Measurements from ENCODE around the gene RRP1. TPM values are rescaled to one million over a fixed set of nuclear protein-coding genes. Genes with fewer than 3 reads are reported as not detected.

The RRP1 gene
- total RNA-seq, 1 donor from 2014 or later = 43.6 TPM

GRCh38 chr21:43806017-43806710 lies 16.8 kb downstream of the RRP1 start:
- TF ChIP-seq, protein P1, sequence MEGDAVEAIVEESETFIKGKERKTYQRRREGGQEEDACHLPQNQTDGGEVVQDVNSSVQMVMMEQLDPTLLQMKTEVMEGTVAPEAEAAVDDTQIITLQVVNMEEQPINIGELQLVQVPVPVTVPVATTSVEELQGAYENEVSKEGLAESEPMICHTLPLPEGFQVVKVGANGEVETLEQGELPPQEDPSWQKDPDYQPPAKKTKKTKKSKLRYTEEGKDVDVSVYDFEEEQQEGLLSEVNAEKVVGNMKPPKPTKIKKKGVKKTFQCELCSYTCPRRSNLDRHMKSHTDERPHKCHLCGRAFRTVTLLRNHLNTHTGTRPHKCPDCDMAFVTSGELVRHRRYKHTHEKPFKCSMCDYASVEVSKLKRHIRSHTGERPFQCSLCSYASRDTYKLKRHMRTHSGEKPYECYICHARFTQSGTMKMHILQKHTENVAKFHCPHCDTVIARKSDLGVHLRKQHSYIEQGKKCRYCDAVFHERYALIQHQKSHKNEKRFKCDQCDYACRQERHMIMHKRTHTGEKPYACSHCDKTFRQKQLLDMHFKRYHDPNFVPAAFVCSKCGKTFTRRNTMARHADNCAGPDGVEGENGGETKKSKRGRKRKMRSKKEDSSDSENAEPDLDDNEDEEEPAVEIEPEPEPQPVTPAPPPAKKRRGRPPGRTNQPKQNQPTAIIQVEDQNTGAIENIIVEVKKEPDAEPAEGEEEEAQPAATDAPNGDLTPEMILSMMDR (conservative IDR thresholded peaks at IDR 0.05) = no peak
- Mint-ChIP-seq H3K36me3 (no peaks in the 10 kb centered on the region), H3K4me3 (no peak overlapping the region), H3K27me3 (no peaks in the 10 kb centered on the region), H3K27ac (no peak overlapping the region), H3K9me3 (no peaks in the 10 kb centered on the region), H3K4me1 (ENCODE audit: unreplicated experiment) (no peaks in the 10 kb centered on the region)
- no peak for DNase-seq (ENCODE audit: extremely low spot score, unreplicated experiment)

DNA sequence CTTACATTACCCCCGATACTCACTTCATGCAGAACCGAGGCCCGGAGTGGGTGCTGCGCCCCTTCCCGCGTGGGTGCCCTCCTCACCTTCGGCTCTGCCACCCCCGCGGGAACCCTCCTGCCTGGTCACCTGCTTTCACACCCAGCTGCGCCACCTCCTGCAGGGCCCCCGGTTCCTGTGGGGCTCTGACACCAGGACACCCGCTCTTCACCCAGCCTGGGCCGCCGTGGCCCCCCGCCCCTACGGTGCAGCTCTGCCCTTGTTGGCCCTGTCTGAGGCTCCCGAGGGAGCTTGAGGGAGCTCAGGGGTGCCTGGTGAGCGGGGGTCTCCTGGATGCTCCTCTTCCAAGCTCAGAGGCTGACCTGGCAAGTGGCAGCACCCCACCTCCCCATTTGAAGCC lies 19.0 kb downstream of the RRP1 start:
- no peaks in the 10 kb centered on the region for H3K36me3 Mint-ChIP-seq
- no peak overlapping the region for H3K27ac Mint-ChIP-seq
- H3K4me1 Mint-ChIP-seq (ENCODE audit: unreplicated experiment) = peaks cover 3% of the 10 kb centered on the region
- H3K4me3 Mint-ChIP-seq = no peak overlapping the region
- H3K27me3 Mint-ChIP-seq = no peaks in the 10 kb centered on the region
- TF ChIP-seq, protein P1 (conservative IDR thresholded peaks at IDR 0.05) = no peak
- H3K9me3 Mint-ChIP-seq = no peaks in the 10 kb centered on the region
- DNase-seq (ENCODE audit: extremely low spot score, unreplicated experiment) = peak; percentile 70

- no peak for DNase-seq (ENCODE audit: extremely low spot score, unreplicated experiment)
- peaks cover 3% of the 10 kb centered on the region for H3K4me1 Mint-ChIP-seq (ENCODE audit: unreplicated experiment)
- H3K36me3 Mint-ChIP-seq = no peaks in the 10 kb centered on the region
- no peak overlapping the region for H3K4me3 Mint-ChIP-seq
- H3K9me3 Mint-ChIP-seq = no peaks in the 10 kb centered on the region
- H3K27me3 Mint-ChIP-seq = no peaks in the 10 kb centered on the region
- TF ChIP-seq, protein P1 (conservative IDR thresholded peaks at IDR 0.05) = no peak
- no peak overlapping the region for H3K27ac Mint-ChIP-seq
Observed at GRCh38 chr21:43808832-43809251, 19.5 kb downstream of the RRP1 start.

DNA sequence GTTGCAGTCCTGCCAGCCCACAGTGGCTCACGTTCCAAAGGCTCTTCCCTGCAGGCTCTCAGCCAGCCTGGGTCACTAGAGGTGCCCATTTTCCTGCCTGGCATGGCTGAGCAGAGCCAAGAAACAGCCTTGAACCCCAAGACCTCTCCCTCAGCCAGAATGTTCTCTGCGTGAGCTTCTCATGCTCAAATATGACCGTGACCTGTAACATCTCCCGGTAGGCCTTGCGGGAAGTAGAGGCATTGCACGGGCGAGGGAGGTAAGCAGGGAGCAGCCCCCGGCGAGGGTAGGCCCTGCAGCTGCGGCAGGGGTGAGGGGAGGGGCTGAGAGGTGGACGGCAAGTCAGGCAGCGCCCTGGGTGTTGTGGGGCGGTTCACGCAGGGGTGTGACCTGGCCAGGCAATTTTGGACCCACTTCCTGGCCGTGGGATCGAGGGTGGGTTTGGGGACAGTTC lies 20.0 kb downstream of the RRP1 start:
- TF ChIP-seq, protein P1 (conservative IDR thresholded peaks at IDR 0.05) = no peak
- Mint-ChIP-seq H3K4me1 (ENCODE audit: unreplicated experiment) (peaks cover 3% of the 10 kb centered on the region), H3K4me3 (no peak overlapping the region), H3K27ac (no peak overlapping the region), H3K36me3 (no peaks in the 10 kb centered on the region), H3K27me3 (no peaks in the 10 kb centered on the region), H3K9me3 (no peaks in the 10 kb centered on the region)
- DNase-seq (ENCODE audit: extremely low spot score, unreplicated experiment) = no peak

GRCh38 chr21:43809853-43810504 lies 20.6 kb downstream of the RRP1 start:
- no peak overlapping the region for H3K27ac Mint-ChIP-seq
- no peak overlapping the region for H3K4me3 Mint-ChIP-seq
- no peak for DNase-seq (ENCODE audit: extremely low spot score, unreplicated experiment)
- peaks cover 8% of the 10 kb centered on the region for H3K4me1 Mint-ChIP-seq (ENCODE audit: unreplicated experiment)
- H3K36me3 Mint-ChIP-seq = no peaks in the 10 kb centered on the region
- TF ChIP-seq, protein P1 (conservative IDR thresholded peaks at IDR 0.05) = no peak
- no peaks in the 10 kb centered on the region for H3K27me3 Mint-ChIP-seq
- H3K9me3 Mint-ChIP-seq = no peaks in the 10 kb centered on the region

All from type B pancreatic cell (in vitro differentiated cells).